Suprapubic skin (tissue), 4 donors: ENCODE results near the gene TRMT10C.

Source experiments
- EP300 ChIP-seq: sonication (generic); formaldehyde crosslinking; IDR thresholded peaks from one replicate; pipeline ENCODE4 v1.6.1; 2017; ENCODE audit warnings: antibody characterized with exemption
- POLR2A ChIP-seq, 2 donors: fragments of 450-650 bp; IDR thresholded peaks; one replicate each; pipeline ENCODE4 v1.6.1; 2017; ENCODE audit warnings: antibody characterized with exemption in 2 of 2, mild to moderate bottlenecking in 2 of 2, moderate library complexity in 2 of 2
- POLR2AphosphoS5 ChIP-seq, 3 donors: sonication (generic); formaldehyde crosslinking; IDR thresholded peaks; one replicate each; pipeline ENCODE4 v1.6.1; 2017; ENCODE audit warnings: antibody characterized with exemption in 3 of 3
- TF ChIP-seq, protein P1 (sequence below), 2 donors: fragments of 200-600 bp in 1 of 2; fragments of 450-650 bp in 1 of 2; sonication (generic) in 1 of 2; IDR thresholded peaks; one replicate each; pipeline ENCODE4 v1.5.1; 2016 to 2019; ENCODE audit warnings: antibody characterized with exemption in 2 of 2, mild to moderate bottlenecking in 1 of 2, moderate library complexity in 1 of 2

DNA sequence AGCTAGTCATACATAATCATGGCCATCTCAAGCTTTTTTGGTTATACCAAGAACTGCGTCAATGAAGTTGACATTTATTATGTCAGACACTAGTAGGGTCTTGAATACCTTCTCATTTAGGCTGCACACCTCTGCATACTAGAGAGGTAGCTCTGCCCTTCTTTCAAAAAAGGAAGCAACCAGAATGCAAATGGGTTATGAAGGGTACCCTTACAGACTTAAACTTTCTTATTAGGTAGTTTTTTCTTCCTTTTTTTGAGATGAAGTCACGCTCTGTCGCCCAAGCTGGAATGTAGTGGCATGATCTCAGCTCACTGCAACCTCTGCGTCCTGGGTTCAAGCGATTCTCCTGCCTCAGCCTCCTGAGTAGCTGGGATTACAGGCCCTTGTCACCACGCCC lies 15.6 kb downstream of the TRMT10C start:
- TF ChIP-seq POLR2A (IDR thresholded peaks at IDR 0.05) (no peak), EP300 (no peak), POLR2AphosphoS5 (IDR thresholded peaks at IDR 0.05) (no peak)
- TF ChIP-seq, protein P1, sequence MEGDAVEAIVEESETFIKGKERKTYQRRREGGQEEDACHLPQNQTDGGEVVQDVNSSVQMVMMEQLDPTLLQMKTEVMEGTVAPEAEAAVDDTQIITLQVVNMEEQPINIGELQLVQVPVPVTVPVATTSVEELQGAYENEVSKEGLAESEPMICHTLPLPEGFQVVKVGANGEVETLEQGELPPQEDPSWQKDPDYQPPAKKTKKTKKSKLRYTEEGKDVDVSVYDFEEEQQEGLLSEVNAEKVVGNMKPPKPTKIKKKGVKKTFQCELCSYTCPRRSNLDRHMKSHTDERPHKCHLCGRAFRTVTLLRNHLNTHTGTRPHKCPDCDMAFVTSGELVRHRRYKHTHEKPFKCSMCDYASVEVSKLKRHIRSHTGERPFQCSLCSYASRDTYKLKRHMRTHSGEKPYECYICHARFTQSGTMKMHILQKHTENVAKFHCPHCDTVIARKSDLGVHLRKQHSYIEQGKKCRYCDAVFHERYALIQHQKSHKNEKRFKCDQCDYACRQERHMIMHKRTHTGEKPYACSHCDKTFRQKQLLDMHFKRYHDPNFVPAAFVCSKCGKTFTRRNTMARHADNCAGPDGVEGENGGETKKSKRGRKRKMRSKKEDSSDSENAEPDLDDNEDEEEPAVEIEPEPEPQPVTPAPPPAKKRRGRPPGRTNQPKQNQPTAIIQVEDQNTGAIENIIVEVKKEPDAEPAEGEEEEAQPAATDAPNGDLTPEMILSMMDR (IDR thresholded peaks at IDR 0.05) = no peak
